Pancreas (tissue), 10 donors: Measurements from ENCODE around the gene MAFG. TPM values are rescaled to one million over a fixed set of nuclear protein-coding genes. Genes with fewer than 3 reads are reported as not detected.

Source experiments
- ATAC-seq, 4 donors: fragments of 200-7000 bp; cut with Tn5 transposase; one replicate each; pipeline versions ENCODE4 v1.8.0 to v1.9.1; 2020; ENCODE audit warnings: mild to moderate bottlenecking in 4 of 4, moderate library complexity in 4 of 4
- DNase-seq, 6 donors: peaks; one replicate each; pipeline ENCODE4 v3.0.0-alpha.2; 2020
- FAIRE-seq: peaks from 2 replicates; lab custom pipeline; 2012; peaks lifted over from hg19 to GRCh38; lab: Jason Lieb, UNC
- H3K27ac ChIP-seq, 4 donors: fragments of 200-600 bp; sonication (generic); 1 replicate in 3 of 4; 2 replicates in 1 of 4; pipeline versions ENCODE4 v1.5.0 to v1.8.0; 2020
- H3K27me3 ChIP-seq, 4 donors: fragments of 200-600 bp; one replicate each; pipeline ENCODE4 v1.8.0; 2021
- H3K36me3 ChIP-seq, 3 donors: fragments of 200-600 bp; sonication (generic) in 1 of 3; one replicate each; pipeline versions ENCODE4 v1.5.0 to v1.8.0; 2020 to 2021
- H3K4me1 ChIP-seq, 3 donors: fragments of 200-600 bp; one replicate each; pipeline ENCODE4 v1.8.0; 2021
- H3K4me3 ChIP-seq, 4 donors: fragments of 200-600 bp; sonication (generic) in 2 of 4; one replicate each; pipeline versions ENCODE4 v1.5.0 to v1.8.0; 2020 to 2021
- H3K9me3 ChIP-seq, 4 donors: fragments of 200-600 bp; one replicate each; pipeline ENCODE4 v1.8.0; 2021
- WGBS, 2 donors: extraction: QIAGEN DNeasy Blood & Tissue Kit; methylation state at CpG; one replicate each; pipeline ENCODE4 v1.1.7; 2013; 5-methylcytosine and 5-hydroxymethylcytosine counted together
- intact Hi-C, 3 donors: fragments of 100-400 bp; cut with DNase I; formaldehyde crosslinking; loops; one replicate each; pipeline versions ENCODE4 v1.11.1 to v1.14.2; 2022
- polyA plus RNA-seq, 2 donors: library from polyadenylated mRNA; stranded (reverse); fragments of 200-250 nt; gene quantifications; one replicate each; pipeline ENCODE4 v1.2.3, GENCODE V29; 2013
- total RNA-seq, 6 donors: library from RNA; stranded (reverse); fragmentation: NEBNext Ultra II Directional in 4 of 6; extraction: Animal tissue kit (Norgen Biotek cat#: 25700) in 4 of 6; gene quantifications; one replicate each; pipeline versions ENCODE4 v1.2.1 to v1.2.4, GENCODE V29; 2021 to 2023
- TF ChIP-seq, protein P1 (sequence below), 4 donors: fragments of 200-600 bp; sonication (generic) in 3 of 4; IDR thresholded peaks; one replicate each; pipeline versions ENCODE4 v1.5.0 to v1.8.0; 2021; ENCODE audit warnings: antibody characterized with exemption in 4 of 4
- donor health status: healthy with polysubstance abuse.
- donor health status: DM: no; HTN: no; CAD: no; lungs with moderate emphysema.
- donor health status: DM: no; HTN: no; CAD: no.
- donor health status: control.
- donor health status: control.
- donor health status: Bipolar disorder and iron deficiency.
- donor health status: DM: yes; HTN: yes; CAD: no.
- donor health status: DM: no; HTN: no; CAD: no.
- donor health status: DM: no; HTN: no; CAD: no.
- donor health status: DM: yes; HTN: yes; CAD: no.

Gene MAFG
- total and polyA plus RNA-seq, 8 donors: 6.4 to 11.1 (median 8.0) TPM

- 63 to 69% methylated on average over 20 to 21 of the region's 21 CpGs for whole genome bisulfite sequencing, 2 donors
- intact Hi-C loops: no loop called here
- H3K27ac ChIP-seq: no peak overlapping the region
- H3K4me3 ChIP-seq: peak overlapping the region in 1 of 4 donors; percentile 7
- H3K9me3 ChIP-seq: no peaks in the 10 kb centered on the region
- no peak for FAIRE-seq
- peak in 2 of 6 donors; percentile 47 to 63 for DNase-seq
- H3K27me3 ChIP-seq: no peaks in the 10 kb centered on the region
- H3K4me1 ChIP-seq: peaks cover 14 to 35% (median 20%) of the 10 kb centered on the region in 3 donors
- no peak for ATAC-seq
- TF ChIP-seq, protein P1, sequence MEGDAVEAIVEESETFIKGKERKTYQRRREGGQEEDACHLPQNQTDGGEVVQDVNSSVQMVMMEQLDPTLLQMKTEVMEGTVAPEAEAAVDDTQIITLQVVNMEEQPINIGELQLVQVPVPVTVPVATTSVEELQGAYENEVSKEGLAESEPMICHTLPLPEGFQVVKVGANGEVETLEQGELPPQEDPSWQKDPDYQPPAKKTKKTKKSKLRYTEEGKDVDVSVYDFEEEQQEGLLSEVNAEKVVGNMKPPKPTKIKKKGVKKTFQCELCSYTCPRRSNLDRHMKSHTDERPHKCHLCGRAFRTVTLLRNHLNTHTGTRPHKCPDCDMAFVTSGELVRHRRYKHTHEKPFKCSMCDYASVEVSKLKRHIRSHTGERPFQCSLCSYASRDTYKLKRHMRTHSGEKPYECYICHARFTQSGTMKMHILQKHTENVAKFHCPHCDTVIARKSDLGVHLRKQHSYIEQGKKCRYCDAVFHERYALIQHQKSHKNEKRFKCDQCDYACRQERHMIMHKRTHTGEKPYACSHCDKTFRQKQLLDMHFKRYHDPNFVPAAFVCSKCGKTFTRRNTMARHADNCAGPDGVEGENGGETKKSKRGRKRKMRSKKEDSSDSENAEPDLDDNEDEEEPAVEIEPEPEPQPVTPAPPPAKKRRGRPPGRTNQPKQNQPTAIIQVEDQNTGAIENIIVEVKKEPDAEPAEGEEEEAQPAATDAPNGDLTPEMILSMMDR (IDR thresholded peaks at IDR 0.05): no peak
- H3K36me3 ChIP-seq: peaks cover 0 to 6% (median 0%) of the 10 kb centered on the region in 3 donors
Observed at GRCh38 chr17:81924557-81925532, 2.7 kb downstream of the MAFG start.

GRCh38 chr17:81923302-81924260 is 4.0 kb downstream of the MAFG start:
- FAIRE-seq (no peak), DNase-seq (peak in 4 of 6 donors; percentile 49 to 84 (median 74)), ATAC-seq (peak in 3 of 4 donors; percentile 7 to 43 (median 24))
- H3K27ac ChIP-seq: peak overlapping the region in 1 of 4 donors; percentile 41
- H3K27me3 ChIP-seq: no peaks in the 10 kb centered on the region
- WGBS, 2 donors: 35 to 38% methylated on average over 26 to 32 of the region's 32 CpGs
- peaks cover 14 to 35% (median 20%) of the 10 kb centered on the region in 3 donors for H3K4me1 ChIP-seq
- intact Hi-C loops: no loop called here
- peak overlapping the region in 1 of 4 donors; percentile 33 for H3K4me3 ChIP-seq
- TF ChIP-seq, protein P1 (IDR thresholded peaks at IDR 0.05): no peak
- peaks cover 0 to 6% (median 0%) of the 10 kb centered on the region in 3 donors for H3K36me3 ChIP-seq
- no peaks in the 10 kb centered on the region for H3K9me3 ChIP-seq

GRCh38 chr17:81922566-81923301 is 4.8 kb downstream of the MAFG start:
- WGBS, 2 donors: 86 to 87% methylated on average over 43 to 57 of the region's 58 CpGs
- peak overlapping the region in 1 of 4 donors; percentile 33 for H3K4me3 ChIP-seq
- ATAC-seq: no peak

More at GRCh38 chr17:81922566-81923301, 4.8 kb downstream of the MAFG start:
- Histone ChIP-seq H3K4me1 (peaks cover 14 to 36% (median 20%) of the 10 kb centered on the region in 3 donors), H3K27me3 (no peaks in the 10 kb centered on the region), H3K36me3 (peaks cover 0 to 6% (median 0%) of the 10 kb centered on the region in 3 donors), H3K9me3 (no peaks in the 10 kb centered on the region), H3K27ac (peak overlapping the region in 1 of 4 donors; percentile 41)
- FAIRE-seq (no peak), DNase-seq (peak in 1 of 6 donors; percentile 69)
- intact Hi-C loops: no loop called here
- TF ChIP-seq, protein P1 (IDR thresholded peaks at IDR 0.05): no peak
